ENCODE measurements around the gene MCC.

- no peak for TF ChIP-seq CTCF (IDR thresholded peaks at IDR 0.05)
- TF ChIP-seq POLR2A (IDR thresholded peaks at IDR 0.05): no peak
These were observed 372.3 kb downstream of the MCC start for GRCh38 chr5:113115956-113116355.
